GM19372 (cell line): ENCODE measurements around the gene ARMC3.
A peak's percentile ranks its signal among the peaks of the same experiment; 100 is the strongest.
"Not testable (repeated sequence)": the region's sequence is repeated elsewhere in the genome, so short reads cannot be mapped to it uniquely, and the experiment has no call there.

Experiments used
- ATAC-seq: cut with Tn5 transposase; IDR thresholded peaks from one replicate; pipeline ENCODE4 v1.9.1; 2021; ENCODE audit warnings: mild to moderate bottlenecking, low read depth, moderate library complexity; ENCODE audit not compliant: unreplicated experiment

The ARMC3 gene

DNA sequence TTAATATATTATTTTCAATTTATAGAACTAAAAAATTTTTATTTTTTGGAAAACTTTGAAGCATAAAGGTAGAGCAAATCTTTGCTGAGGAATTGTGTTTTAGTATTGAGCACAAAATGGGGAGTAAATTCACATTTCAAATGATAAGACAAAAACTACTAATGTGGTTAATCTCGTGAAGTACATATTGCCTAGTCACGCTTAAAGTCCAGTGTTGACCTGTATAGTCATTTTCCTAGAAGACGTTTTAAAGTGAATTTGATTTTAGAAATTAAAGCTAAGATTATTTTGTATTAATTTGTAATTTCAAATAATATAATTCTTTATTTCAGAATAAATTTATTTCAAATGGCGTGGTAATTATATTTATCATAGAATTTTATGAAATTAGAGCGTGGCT is 110.3 kb downstream of the ARMC3 start:
- ATAC-seq, result no peak

DNA sequence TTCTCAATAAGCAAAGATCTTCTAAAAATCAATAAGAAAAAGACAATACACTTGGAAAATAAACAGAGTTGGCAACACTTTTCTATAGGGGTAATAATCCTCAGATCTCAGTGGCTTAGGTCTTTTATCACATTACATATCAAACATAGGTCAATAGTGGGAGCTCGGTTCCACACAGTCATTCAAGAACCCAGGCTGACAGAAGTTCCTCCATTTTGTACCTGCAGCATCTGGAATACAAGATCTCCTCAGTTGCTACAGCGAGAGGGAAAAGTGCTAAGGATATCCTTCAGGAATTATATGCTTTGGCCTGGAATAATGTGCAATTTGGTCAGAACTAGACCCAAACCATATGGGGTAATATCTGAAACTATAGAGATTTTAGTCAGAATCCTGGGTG is 112.1 kb downstream of the ARMC3 start:
- no peak for ATAC-seq

GRCh38 chr10:23046027-23046426 is 118.2 kb downstream of the ARMC3 start:
- ATAC-seq, result no peak

GRCh38 chr10:23047201-23048050 is 119.6 kb downstream of the ARMC3 start:
- ATAC-seq, result no peak

GRCh38 chr10:23048191-23048590 is 120.3 kb downstream of the ARMC3 start:
- ATAC-seq, result no peak

GRCh38 chr10:23051278-23051677 is 123.4 kb downstream of the ARMC3 start:
- no peak for ATAC-seq

DNA sequence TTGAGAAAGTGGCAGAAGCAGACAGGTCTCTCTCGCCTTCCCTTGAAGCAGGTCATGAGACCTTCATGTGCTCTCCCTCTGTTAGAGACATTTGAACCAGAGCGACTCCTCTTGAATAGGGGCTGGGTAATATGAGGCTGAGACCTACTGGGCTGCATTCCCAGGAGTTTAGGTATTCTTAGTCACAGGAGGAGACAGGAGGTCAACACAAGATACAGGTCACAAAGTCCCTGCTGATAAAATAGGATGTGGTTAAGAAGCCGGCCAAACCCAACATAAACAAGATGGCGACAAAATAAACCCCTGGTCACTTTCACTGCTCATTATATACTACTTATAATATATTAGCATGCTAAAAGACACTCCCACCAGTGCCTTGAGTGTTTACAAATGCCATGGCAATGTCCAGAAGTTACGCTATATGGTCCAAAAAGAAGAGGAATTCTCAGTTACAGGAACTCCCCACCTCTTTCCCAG is 124.0 kb downstream of the ARMC3 start:
- no peak for ATAC-seq

- no peak for ATAC-seq
Observed at GRCh38 chr10:23053036-23053435, 125.2 kb downstream of the ARMC3 start.

DNA sequence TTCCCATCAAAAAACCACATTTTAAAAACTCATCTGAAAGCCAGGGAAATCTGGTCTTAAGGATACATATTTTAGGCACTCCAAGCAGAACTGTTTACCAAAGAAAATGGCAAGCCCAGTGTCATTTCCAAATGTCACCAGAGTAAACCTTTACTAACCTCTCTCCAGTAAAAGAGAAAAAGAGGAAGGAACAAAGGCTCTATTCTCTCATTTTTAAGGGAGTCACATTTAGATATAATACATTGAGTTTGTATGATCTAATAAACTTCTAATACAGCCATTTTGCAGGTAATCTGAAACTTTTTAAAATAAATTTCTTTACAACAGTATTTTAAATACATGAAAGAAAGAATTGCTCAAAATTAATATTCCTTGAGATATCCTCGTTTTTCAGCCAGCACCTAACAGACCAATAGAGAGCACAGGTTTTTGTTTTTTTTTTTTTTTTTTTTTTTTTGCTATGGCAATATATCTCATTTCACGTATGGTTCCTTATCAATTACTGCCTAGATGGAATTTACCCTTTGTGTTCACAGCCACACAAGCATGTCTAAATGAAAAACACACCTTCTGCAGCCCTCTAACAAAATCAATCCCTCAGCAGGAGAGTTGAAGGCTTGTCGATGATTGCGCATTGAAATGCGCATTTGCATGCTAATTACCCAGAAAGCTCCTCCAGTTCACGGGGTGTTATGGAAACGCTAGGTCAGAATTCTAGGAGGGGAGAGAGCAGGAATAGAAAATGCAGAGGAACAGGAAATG is 127.8 kb downstream of the ARMC3 start:
- no peak for ATAC-seq

GRCh38 chr10:23056186-23056579 is 128.3 kb downstream of the ARMC3 start:
- no peak for ATAC-seq

DNA sequence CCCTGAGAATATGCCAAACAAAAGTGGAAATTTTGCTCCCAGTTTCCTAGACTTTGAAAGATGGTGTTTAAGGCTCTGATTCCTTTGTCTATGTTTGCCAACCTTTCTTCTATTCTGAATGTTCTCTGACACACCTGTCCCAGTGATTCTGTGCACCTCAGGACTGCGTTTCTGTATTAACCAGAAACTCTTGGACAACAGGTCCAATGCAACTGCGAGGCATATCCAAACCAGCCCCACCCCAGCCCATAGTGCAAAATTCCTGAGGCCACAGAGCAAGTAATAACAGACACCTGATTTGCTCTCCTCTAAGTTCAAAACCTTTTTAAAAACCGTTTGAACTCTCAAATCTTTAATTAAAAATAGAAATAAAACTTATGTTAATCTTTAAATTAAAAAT is 130.5 kb downstream of the ARMC3 start:
- no peak for ATAC-seq

DNA sequence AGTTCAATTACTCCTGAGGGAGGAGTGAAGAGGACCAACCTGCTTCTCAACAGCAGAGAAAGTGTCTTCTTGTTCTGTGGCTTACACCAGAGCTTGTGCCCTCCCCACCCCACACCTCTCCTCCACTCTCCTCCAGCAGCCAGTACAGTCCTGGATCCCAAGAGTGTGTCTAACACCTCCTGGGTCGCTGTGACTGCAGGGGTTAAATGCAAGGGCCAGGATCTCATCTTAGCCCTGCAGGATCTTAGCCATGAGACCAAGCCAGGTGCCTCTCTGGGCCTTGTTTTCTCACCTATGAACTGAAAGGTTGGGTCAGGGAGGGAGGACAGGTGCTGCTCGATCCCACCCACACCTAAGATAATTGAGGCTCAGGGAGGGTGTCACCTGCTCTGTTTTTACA is 133.1 kb downstream of the ARMC3 start:
- no peak for ATAC-seq

DNA sequence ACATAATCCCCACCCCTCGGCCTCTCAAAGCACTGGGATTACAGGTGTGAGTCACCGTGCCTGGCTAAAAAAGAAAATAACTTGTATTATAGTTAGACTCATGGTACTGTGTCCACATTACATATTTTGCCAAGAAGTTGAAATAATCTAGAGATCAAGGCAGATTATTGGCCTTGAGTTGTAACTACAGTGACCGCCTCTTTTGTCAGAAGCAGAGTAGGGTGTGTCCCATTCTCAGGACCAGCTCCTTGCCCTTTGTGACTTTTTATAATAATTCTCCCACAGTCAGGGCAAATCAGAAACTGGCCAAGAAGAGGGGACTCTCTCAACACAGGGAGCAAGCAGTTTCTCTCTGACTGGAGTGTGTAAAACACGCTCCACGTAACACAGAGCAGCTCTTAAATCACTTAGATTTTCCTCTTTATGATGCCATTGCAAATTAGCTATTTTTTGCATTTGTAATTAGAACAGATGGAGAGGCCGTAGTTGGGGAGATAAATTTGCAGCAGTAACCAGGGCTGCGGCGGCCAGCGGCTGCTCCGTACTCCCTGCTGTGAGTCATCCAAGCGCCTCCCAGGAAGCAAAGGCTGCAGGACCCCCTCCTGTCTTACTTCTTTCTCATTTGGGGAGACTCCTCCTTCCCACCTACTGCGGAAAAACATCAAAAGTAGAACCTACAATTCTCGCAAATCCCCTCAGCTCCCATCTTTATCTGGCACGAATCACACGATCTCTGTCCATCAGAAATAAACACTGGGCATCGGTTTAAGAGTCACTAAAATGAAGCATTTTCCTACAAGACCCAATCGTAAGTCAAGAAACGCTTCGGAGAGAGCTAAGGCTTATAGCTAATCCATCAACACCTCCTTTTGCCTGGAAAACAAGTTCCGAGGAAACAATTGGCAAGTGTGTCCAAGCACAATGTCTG is 135.5 kb downstream of the ARMC3 start:
- ATAC-seq, result no peak

DNA sequence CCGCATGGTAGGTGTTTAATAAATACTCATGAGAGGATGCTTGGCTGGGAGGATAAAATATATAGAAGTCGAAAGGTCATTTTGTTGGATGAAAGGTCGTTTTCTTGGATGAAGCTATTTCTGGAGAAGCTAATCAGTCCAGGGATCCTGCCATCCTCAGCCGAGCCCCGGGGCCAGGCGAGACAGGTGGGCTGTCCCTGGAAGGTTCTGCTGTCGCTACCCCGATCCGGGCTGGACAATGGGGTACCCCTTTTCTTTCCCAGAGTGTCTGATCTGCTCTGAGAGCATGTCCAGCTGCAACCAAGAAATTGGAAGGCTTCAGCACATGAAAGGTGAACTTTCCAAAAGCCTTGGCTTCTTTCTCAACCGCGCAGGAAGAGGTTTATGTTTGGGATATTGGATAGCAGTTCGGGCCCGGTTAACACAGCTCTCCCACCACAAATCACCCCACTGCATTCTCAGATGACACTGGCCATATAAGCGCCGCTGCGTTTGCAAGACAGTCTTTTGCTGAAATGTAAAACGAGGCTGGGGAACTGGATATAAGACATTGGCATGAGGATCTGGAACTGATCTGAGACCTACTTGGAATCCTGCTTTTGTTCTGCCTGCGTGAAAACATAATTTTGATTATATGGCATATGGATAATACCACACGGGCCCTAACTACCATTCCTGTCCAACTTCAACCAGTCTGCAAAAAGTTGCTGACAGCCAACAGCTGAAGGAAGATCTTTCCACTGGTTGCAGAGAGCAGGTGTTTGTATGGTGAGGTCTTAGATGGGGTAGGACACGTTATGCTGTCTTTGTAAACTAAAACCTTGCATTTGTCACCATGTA is 136.3 kb downstream of the ARMC3 start:
- ATAC-seq, result no peak

DNA sequence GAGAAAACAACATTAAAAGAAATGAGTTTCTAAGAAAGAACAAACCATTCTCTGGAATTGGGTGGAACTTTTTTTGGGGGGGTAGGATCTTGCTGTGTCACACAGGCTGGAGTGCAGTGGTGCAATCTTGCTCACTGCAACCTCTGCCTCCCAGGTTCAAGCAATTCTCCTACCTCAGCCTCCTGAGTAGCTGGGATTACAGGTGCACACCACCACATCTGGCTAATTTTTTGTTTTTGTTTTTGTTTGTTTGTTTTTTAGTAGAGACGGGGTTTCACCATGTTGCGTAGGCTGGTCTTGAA is 136.9 kb downstream of the ARMC3 start:
- ATAC-seq, result not testable (repeated sequence)

- no peak for ATAC-seq
Observed at GRCh38 chr10:23065181-23065948, 137.5 kb downstream of the ARMC3 start.

- no peak for ATAC-seq
Observed at GRCh38 chr10:23067337-23067736, 139.5 kb downstream of the ARMC3 start.

DNA sequence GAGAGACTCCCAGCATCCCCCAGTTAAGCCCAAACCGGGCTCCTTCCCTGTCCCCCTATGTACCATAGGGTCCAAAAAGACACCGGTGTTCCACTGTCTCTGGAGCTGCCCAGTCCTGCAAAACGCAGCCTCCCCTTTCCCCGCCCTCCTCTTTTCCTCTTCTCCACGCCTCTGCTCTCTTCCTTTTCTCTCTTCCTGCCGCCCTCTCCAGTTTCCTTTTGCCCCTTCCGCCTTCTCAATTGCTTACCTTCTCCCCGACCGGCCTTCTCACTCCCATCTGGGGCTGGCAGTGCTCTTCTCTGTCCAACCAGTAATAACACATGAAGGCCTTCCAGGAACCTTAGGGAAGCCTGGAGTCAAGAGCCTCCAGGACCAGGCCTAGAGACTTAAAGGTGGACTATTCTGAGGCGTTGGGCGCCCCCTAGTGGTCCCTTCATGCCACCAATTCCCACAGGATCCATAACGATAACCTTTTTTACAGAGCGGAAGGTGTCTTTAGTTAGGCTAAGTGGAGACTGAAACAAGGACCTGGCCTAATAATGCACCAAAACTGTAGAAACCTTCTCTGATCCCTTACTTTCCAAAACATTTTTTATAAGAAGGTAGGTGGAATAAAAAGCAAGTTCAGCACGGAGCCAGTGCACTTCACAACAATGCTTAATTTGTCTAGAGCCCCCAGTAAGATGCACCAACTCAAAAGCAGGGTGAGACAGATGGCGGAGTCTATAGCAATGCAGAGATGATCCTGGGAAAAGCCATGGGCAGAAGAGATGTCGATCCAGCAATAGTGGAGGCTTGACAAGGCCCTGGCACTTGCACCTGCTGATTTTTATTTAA is 140.3 kb downstream of the ARMC3 start:
- peak; percentile 67 for ATAC-seq
